K562 (cell line): ENCODE data around the gene RHEB. TPM values are rescaled to one million over a fixed set of nuclear protein-coding genes. Genes with fewer than 3 reads are reported as not detected.

ENCODE experiments used
- FOSL1 ChIP-seq: fragments of 200-800 bp; sonication (Bioruptor generic); conservative IDR thresholded peaks from 2 replicates; pipeline ENCODE4 v1.6.1; 2016; ENCODE audit warnings: missing genetic modification characterization, missing compliant biosample characterization
- FUS ChIP-seq: fragments of 200-400 bp; formaldehyde crosslinking; optimal IDR thresholded peaks from 2 replicates; pipeline ENCODE3; 2017; ENCODE audit warnings: low read depth, low read length
- KAT7 ChIP-seq: sonication (generic); formaldehyde crosslinking; IDR thresholded peaks from 2 replicates; pipeline ENCODE4 v1.8.0; 2022; ENCODE audit warnings: missing genetic modification reagents, mild to moderate bottlenecking, borderline replicate concordance
- NONO ChIP-seq, 2 experiments: fragments of 200-400 bp in 1 of 2; fragments of 450-650 bp in 1 of 2; formaldehyde crosslinking in 1 of 2; IDR thresholded peaks; 2 replicates each; pipeline ENCODE4 v1.6.1; 2017; ENCODE audit warnings: low read depth in 2 of 2, mild to moderate bottlenecking in 2 of 2, moderate library complexity in 2 of 2, low read length in 1 of 2
- ZBTB34 ChIP-seq: fragments of 250-450 bp; sonication (Bioruptor Pico); IDR thresholded peaks from 2 replicates; pipeline ENCODE4 v1.8.0; 2021; ENCODE audit warnings: mild to moderate bottlenecking, moderate library complexity
- ZNF444 ChIP-seq: fragments of 250-450 bp; sonication (Bioruptor Pico); IDR thresholded peaks from 2 replicates; pipeline ENCODE4 v1.4.0; 2020; ENCODE audit warnings: mild to moderate bottlenecking, moderate library complexity
- polyA plus RNA-seq, 8 experiments: library from polyadenylated mRNA; depleted of rRNA in 4 of 8; stranded (reverse) in 5 of 8; unstranded in 3 of 8; fragments of >200 nt; fragmentation: Nextera tagmentation in 2 of 8; fragmentation: Illumina TruSeq in 1 of 8; extraction: Ambion mirVana in 2 of 8; extraction: Trizol in 1 of 8; gene quantifications; 2 replicates each; pipeline versions ENCODE4 v1.2.1 to v1.2.3, GENCODE V29; 2011 to 2014; ENCODE audit warnings: inconsistent platforms in 1 of 8, missing spikeins in 1 of 8
- total RNA-seq, 7 experiments: library from RNA; depleted of rRNA in 6 of 7; stranded (reverse); fragments of >200 nt in 6 of 7; fragmentation: Illumina TruSeq in 2 of 7; extraction: Trizol in 2 of 7; gene quantifications; 2 replicates each; pipeline versions ENCODE4 v1.2.1 to v1.2.3, GENCODE V29; 2011 to 2021; ENCODE audit warnings: low replicate concordance in 1 of 7
- TF ChIP-seq, protein P1 (sequence below): fragments of 250-450 bp; sonication (Bioruptor Pico); IDR thresholded peaks from 2 replicates; pipeline ENCODE4 v1.4.0; 2020; ENCODE audit warnings: mild to moderate bottlenecking, moderate library complexity, borderline replicate concordance
- TF ChIP-seq, protein P2 (sequence below), 3 experiments: fragments of 200-800 bp in 1 of 3; fragments of 250-450 bp in 1 of 3; fragments of 450-650 bp in 1 of 3; sonication (Bioruptor Pico) in 1 of 3; sonication (Bioruptor generic) in 1 of 3; formaldehyde crosslinking in 1 of 3; IDR thresholded peaks; 2 replicates each; pipeline versions ENCODE4 v1.6.1 to v1.8.0; 2016 to 2022; ENCODE audit warnings: mild to moderate bottlenecking in 2 of 3, missing genetic modification characterization in 2 of 3, missing compliant biosample characterization in 1 of 3, moderate library complexity in 1 of 3
- TF ChIP-seq, protein P3 (sequence below): sonication (generic); formaldehyde crosslinking; IDR thresholded peaks from 2 replicates; pipeline ENCODE4 v1.8.0; 2022; ENCODE audit warnings: mild to moderate bottlenecking, missing genetic modification reagents

The RHEB gene
- total and polyA plus RNA-seq, 9 of the 15 experiments (the other 6 are each of a cell fraction or from before 2014, with no cell fraction given), result 28.5 to 249 (median 182) TPM

DNA sequence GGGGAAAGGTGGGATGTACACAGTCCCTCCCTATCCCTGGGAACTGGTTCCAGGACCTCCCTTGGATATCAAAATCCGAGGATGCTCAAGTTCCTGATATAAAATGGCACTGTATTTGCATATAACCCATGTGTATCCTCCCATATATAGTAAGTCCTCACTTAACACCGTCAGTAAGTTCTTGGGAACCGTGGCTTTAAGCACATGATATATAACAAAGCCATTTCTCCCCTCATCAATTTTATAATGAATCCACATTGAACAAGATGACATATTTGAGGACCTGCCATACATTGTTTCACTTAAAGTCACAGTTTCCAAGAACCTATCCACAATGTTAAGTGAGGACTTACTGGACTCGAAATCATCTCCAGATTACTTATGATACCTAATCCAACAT is 85.1 kb downstream of the RHEB start (continued):
- TF ChIP-seq, protein P1, sequence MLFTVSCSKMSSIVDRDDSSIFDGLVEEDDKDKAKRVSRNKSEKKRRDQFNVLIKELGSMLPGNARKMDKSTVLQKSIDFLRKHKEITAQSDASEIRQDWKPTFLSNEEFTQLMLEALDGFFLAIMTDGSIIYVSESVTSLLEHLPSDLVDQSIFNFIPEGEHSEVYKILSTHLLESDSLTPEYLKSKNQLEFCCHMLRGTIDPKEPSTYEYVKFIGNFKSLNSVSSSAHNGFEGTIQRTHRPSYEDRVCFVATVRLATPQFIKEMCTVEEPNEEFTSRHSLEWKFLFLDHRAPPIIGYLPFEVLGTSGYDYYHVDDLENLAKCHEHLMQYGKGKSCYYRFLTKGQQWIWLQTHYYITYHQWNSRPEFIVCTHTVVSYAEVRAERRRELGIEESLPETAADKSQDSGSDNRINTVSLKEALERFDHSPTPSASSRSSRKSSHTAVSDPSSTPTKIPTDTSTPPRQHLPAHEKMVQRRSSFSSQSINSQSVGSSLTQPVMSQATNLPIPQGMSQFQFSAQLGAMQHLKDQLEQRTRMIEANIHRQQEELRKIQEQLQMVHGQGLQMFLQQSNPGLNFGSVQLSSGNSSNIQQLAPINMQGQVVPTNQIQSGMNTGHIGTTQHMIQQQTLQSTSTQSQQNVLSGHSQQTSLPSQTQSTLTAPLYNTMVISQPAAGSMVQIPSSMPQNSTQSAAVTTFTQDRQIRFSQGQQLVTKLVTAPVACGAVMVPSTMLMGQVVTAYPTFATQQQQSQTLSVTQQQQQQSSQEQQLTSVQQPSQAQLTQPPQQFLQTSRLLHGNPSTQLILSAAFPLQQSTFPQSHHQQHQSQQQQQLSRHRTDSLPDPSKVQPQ (CRISPR knock-in tag), result no peak
- TF ChIP-seq KAT7 (CRISPR knock-in tag), result no peak
- TF ChIP-seq, protein P2, sequence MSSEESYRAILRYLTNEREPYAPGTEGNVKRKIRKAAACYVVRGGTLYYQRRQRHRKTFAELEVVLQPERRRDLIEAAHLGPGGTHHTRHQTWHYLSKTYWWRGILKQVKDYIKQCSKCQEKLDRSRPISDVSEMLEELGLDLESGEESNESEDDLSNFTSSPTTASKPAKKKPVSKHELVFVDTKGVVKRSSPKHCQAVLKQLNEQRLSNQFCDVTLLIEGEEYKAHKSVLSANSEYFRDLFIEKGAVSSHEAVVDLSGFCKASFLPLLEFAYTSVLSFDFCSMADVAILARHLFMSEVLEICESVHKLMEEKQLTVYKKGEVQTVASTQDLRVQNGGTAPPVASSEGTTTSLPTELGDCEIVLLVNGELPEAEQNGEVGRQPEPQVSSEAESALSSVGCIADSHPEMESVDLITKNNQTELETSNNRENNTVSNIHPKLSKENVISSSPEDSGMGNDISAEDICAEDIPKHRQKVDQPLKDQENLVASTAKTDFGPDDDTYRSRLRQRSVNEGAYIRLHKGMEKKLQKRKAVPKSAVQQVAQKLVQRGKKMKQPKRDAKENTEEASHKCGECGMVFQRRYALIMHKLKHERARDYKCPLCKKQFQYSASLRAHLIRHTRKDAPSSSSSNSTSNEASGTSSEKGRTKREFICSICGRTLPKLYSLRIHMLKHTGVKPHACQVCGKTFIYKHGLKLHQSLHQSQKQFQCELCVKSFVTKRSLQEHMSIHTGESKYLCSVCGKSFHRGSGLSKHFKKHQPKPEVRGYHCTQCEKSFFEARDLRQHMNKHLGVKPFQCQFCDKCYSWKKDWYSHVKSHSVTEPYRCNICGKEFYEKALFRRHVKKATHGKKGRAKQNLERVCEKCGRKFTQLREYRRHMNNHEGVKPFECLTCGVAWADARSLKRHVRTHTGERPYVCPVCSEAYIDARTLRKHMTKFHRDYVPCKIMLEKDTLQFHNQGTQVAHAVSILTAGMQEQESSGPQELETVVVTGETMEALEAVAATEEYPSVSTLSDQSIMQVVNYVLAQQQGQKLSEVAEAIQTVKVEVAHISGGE (CRISPR knock-in tag; IDR thresholded peaks at IDR 0.05), result no peak
- TF ChIP-seq, protein P3, sequence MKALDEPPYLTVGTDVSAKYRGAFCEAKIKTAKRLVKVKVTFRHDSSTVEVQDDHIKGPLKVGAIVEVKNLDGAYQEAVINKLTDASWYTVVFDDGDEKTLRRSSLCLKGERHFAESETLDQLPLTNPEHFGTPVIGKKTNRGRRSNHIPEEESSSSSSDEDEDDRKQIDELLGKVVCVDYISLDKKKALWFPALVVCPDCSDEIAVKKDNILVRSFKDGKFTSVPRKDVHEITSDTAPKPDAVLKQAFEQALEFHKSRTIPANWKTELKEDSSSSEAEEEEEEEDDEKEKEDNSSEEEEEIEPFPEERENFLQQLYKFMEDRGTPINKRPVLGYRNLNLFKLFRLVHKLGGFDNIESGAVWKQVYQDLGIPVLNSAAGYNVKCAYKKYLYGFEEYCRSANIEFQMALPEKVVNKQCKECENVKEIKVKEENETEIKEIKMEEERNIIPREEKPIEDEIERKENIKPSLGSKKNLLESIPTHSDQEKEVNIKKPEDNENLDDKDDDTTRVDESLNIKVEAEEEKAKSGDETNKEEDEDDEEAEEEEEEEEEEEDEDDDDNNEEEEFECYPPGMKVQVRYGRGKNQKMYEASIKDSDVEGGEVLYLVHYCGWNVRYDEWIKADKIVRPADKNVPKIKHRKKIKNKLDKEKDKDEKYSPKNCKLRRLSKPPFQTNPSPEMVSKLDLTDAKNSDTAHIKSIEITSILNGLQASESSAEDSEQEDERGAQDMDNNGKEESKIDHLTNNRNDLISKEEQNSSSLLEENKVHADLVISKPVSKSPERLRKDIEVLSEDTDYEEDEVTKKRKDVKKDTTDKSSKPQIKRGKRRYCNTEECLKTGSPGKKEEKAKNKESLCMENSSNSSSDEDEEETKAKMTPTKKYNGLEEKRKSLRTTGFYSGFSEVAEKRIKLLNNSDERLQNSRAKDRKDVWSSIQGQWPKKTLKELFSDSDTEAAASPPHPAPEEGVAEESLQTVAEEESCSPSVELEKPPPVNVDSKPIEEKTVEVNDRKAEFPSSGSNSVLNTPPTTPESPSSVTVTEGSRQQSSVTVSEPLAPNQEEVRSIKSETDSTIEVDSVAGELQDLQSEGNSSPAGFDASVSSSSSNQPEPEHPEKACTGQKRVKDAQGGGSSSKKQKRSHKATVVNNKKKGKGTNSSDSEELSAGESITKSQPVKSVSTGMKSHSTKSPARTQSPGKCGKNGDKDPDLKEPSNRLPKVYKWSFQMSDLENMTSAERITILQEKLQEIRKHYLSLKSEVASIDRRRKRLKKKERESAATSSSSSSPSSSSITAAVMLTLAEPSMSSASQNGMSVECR (CRISPR knock-in tag), result no peak
- no peak for TF ChIP-seq ZBTB34 (CRISPR knock-in tag)
- no peak for TF ChIP-seq FUS
- no peak for TF ChIP-seq FOSL1 (tag)
- TF ChIP-seq NONO (IDR thresholded peaks at IDR 0.05; ENCODE audit: low read depth in 2 of 2, low read length in 1 of 2), result no peak
- no peak for TF ChIP-seq ZNF444 (CRISPR knock-in tag)
